ENCODE measurements around the gene C19orf38. TPM values are rescaled to one million over a fixed set of nuclear protein-coding genes. Genes with fewer than 3 reads are reported as not detected.

Gene C19orf38
- total RNA-seq, 1 experiment from 2014 or later = not detected

DNA sequence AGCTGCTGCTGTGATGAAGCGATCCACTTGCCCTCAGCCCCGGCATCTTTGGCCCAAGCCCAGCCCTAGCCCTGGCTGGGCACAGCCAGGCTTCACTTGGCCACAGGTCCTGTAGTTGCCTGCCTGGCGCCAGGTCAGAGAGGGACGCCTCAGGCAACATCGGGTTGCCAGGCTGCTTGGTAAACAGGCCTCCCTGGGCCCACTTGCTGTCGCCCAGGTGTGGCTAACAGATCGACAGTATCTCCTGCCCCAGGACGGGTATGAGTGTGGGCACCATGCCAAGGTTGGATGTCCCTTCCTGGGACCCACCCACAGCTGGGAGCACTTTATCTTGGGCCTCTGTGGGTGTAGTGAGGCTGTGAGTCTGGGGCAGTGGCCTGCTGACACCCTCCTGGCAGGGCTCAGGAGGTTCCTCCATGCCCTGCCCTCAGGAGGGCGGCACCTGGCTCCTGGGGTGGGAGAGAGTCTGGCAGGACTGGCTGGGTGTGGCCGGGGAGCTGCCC, 51.0 kb downstream of the C19orf38 start:
- Histone ChIP-seq H4K20me1 (ENCODE audit: control insufficient read depth, insufficient read depth, insufficient read length) (no peaks in the 10 kb centered on the region), H3K4me2 (ENCODE audit: insufficient read depth, insufficient read length, low read length) (no peak overlapping the region)
- H3K27ac Mint-ChIP-seq = no peak overlapping the region

More for the DNA sequence above, 51.0 kb downstream of the C19orf38 start:
- TF ChIP-seq, protein P1, sequence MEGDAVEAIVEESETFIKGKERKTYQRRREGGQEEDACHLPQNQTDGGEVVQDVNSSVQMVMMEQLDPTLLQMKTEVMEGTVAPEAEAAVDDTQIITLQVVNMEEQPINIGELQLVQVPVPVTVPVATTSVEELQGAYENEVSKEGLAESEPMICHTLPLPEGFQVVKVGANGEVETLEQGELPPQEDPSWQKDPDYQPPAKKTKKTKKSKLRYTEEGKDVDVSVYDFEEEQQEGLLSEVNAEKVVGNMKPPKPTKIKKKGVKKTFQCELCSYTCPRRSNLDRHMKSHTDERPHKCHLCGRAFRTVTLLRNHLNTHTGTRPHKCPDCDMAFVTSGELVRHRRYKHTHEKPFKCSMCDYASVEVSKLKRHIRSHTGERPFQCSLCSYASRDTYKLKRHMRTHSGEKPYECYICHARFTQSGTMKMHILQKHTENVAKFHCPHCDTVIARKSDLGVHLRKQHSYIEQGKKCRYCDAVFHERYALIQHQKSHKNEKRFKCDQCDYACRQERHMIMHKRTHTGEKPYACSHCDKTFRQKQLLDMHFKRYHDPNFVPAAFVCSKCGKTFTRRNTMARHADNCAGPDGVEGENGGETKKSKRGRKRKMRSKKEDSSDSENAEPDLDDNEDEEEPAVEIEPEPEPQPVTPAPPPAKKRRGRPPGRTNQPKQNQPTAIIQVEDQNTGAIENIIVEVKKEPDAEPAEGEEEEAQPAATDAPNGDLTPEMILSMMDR (conservative IDR thresholded peaks at IDR 0.05) = no peak
- Mint-ChIP-seq H3K4me3 (no peak overlapping the region), H3K9me3 (peaks cover 5 to 9% of the 10 kb centered on the region in 2 experiments; a peak in 3 of 5 replicates), H3K27me3 (ENCODE audit: low read depth) (no peaks in the 10 kb centered on the region; the same call in 1 of the 2 replicates), H3K4me1 (peaks cover 25 to 26% of the 10 kb centered on the region in 2 experiments), H3K36me3 (ENCODE audit: insufficient read depth in 1 of 3, low read depth in 3 of 3) (peaks cover 7 to 15% (median 9%) of the 10 kb centered on the region in 3 experiments; a peak in 6 of 7 replicates)
- Histone ChIP-seq H3K4ac (ENCODE audit: low read depth, low read length) (no peak overlapping the region), H3K79me2 (ENCODE audit: insufficient read depth, low read length) (no peaks in the 10 kb centered on the region; the same call in 1 of the 2 replicates), H2AFZ (ENCODE audit: low read length) (no peak overlapping the region), H3K18ac (ENCODE audit: insufficient read length, low read depth, low read length) (no peak overlapping the region), H2BK12ac (ENCODE audit: insufficient read length, low read depth, low read length) (no peak overlapping the region), H3K23me2 (ENCODE audit: insufficient read length, low read depth, low read length, poor library complexity, severe bottlenecking) (no peaks in the 10 kb centered on the region), H3K27me3 (ENCODE audit: insufficient read depth, low read length) (no peaks in the 10 kb centered on the region), H3T11ph (ENCODE audit: low read length) (no peak overlapping the region), H4K91ac (ENCODE audit: insufficient read length, low read depth, low read length) (no peak overlapping the region), H2BK5ac (ENCODE audit: insufficient read length, low read length) (no peak overlapping the region), H4K8ac (replicated peaks; ENCODE audit: insufficient read length, low read depth, low read length) (no peak overlapping the region), H3K56ac (ENCODE audit: insufficient read length, low read depth, low read length) (no peak overlapping the region), H3K23ac (ENCODE audit: insufficient read length, low read depth, low read length) (no peak overlapping the region), H2BK15ac (ENCODE audit: low read depth, low read length) (no peak overlapping the region), H3K9ac (ENCODE audit: extremely low read depth, insufficient read length, low read length) (no peak overlapping the region), H3K14ac (ENCODE audit: insufficient read depth, low read length) (no peak overlapping the region), H2AK5ac (ENCODE audit: insufficient read length, low read length) (no peak overlapping the region), H2BK20ac (ENCODE audit: low read depth, low read length, poor library complexity, severe bottlenecking) (no peak overlapping the region), H2BK120ac (ENCODE audit: low read depth, low read length, poor library complexity, severe bottlenecking) (no peak overlapping the region), H3K79me1 (ENCODE audit: insufficient read depth, low read depth, low read length, poor library complexity, severe bottlenecking) (no peaks in the 10 kb centered on the region), H4K5ac (ENCODE audit: insufficient read length, low read depth, low read length) (no peak overlapping the region), H3K9me3 (ENCODE audit: control insufficient read depth, low read depth, low read length) (no peaks in the 10 kb centered on the region), H3K27ac (ENCODE audit: insufficient read length, low read depth, low read length) (no peak overlapping the region), H3K4me1 (ENCODE audit: insufficient read depth, low read length) (no peaks in the 10 kb centered on the region)
- DNase-seq = no peak
- WGBS (ENCODE audit: extremely low coverage, insufficient read length, low lambda C conversion rate) = no CpG with 5 or more reads among the region's 10 CpGs
